ENCODE data around the gene HSPB1. TPM values are rescaled to one million over a fixed set of nuclear protein-coding genes. Genes with fewer than 3 reads are reported as not detected.
"Not testable (repeated sequence)": the region's sequence is repeated elsewhere in the genome, so short reads cannot be mapped to it uniquely, and the experiment has no call there.

Gene HSPB1
- polyA plus RNA-seq, 1 donor, result 204 TPM

- no peak overlapping the region for H3K27ac ChIP-seq (ENCODE audit: low read length)
- no peaks in the 10 kb centered on the region for H3K36me3 ChIP-seq (ENCODE audit: control insufficient read depth, insufficient read depth, low read length)
- peak in 1 of 2 donors; percentile 26 for DNase-seq
- peaks cover 3% of the 10 kb centered on the region for H3K4me1 ChIP-seq (ENCODE audit: control insufficient read depth, insufficient read depth, low read length)
- H3K27me3 ChIP-seq (ENCODE audit: control insufficient read depth, insufficient read depth, low read length), result peaks cover 55% of the 10 kb centered on the region
- WGBS (ENCODE audit: insufficient coverage, low lambda C conversion rate), result 88% methylated on average over 4 of the region's 7 CpGs
- H3K9me3 ChIP-seq (ENCODE audit: control insufficient read depth, low read depth, low read length), result no peaks in the 10 kb centered on the region
- H3K4me3 ChIP-seq (ENCODE audit: low read length), result no peak overlapping the region
These were observed 39.6 kb upstream of the HSPB1 start for GRCh38 chr7:76262683-76263402.

- H3K27ac ChIP-seq (ENCODE audit: low read length), result no peak overlapping the region
- no peaks in the 10 kb centered on the region for H3K36me3 ChIP-seq (ENCODE audit: control insufficient read depth, insufficient read depth, low read length)
- peaks cover 59% of the 10 kb centered on the region for H3K27me3 ChIP-seq (ENCODE audit: control insufficient read depth, insufficient read depth, low read length)
- H3K4me1 ChIP-seq (ENCODE audit: control insufficient read depth, insufficient read depth, low read length), result peaks cover 3% of the 10 kb centered on the region
- H3K4me3 ChIP-seq (ENCODE audit: low read length), result no peak overlapping the region
- no CpG with 5 or more reads among the region's 7 CpGs for WGBS (ENCODE audit: insufficient coverage, low lambda C conversion rate)
- peaks cover 3% of the 10 kb centered on the region for H3K9me3 ChIP-seq (ENCODE audit: control insufficient read depth, low read depth, low read length)
- DNase-seq, result no peak
These were observed 37.2 kb upstream of the HSPB1 start for GRCh38 chr7:76265299-76265698.

- peaks cover 3% of the 10 kb centered on the region for H3K4me1 ChIP-seq (ENCODE audit: control insufficient read depth, insufficient read depth, low read length)
- H3K27me3 ChIP-seq (ENCODE audit: control insufficient read depth, insufficient read depth, low read length), result peaks cover 56% of the 10 kb centered on the region
- no peak overlapping the region for H3K4me3 ChIP-seq (ENCODE audit: low read length)
These were observed 35.2 kb upstream of the HSPB1 start for GRCh38 chr7:76267107-76267893.

GRCh38 chr7:76267894-76268183 is 34.6 kb upstream of the HSPB1 start:
- H3K27me3 ChIP-seq (ENCODE audit: control insufficient read depth, insufficient read depth, low read length), result peaks cover 58% of the 10 kb centered on the region
- no peaks in the 10 kb centered on the region for H3K36me3 ChIP-seq (ENCODE audit: control insufficient read depth, insufficient read depth, low read length)
- WGBS (ENCODE audit: insufficient coverage, low lambda C conversion rate), result no CpG with 5 or more reads among the region's 4 CpGs
- no peak overlapping the region for H3K27ac ChIP-seq (ENCODE audit: low read length)
- no peak overlapping the region for H3K4me3 ChIP-seq (ENCODE audit: low read length)
- H3K4me1 ChIP-seq (ENCODE audit: control insufficient read depth, insufficient read depth, low read length), result peaks cover 3% of the 10 kb centered on the region
- DNase-seq, result no peak
- H3K9me3 ChIP-seq (ENCODE audit: control insufficient read depth, low read depth, low read length), result peaks cover 3% of the 10 kb centered on the region

More at GRCh38 chr7:76267107-76267893, 35.2 kb upstream of the HSPB1 start:
- no peak for DNase-seq
- no CpG with 5 or more reads among the region's 68 CpGs for WGBS (ENCODE audit: insufficient coverage, low lambda C conversion rate)
- Histone ChIP-seq H3K9me3 (ENCODE audit: control insufficient read depth, low read depth, low read length) (peaks cover 3% of the 10 kb centered on the region), H3K36me3 (ENCODE audit: control insufficient read depth, insufficient read depth, low read length) (no peaks in the 10 kb centered on the region), H3K27ac (ENCODE audit: low read length) (no peak overlapping the region)

- Histone ChIP-seq H3K4me1 (ENCODE audit: control insufficient read depth, insufficient read depth, low read length) (peaks cover 3% of the 10 kb centered on the region), H3K27me3 (ENCODE audit: control insufficient read depth, insufficient read depth, low read length) (peaks cover 59% of the 10 kb centered on the region), H3K36me3 (ENCODE audit: control insufficient read depth, insufficient read depth, low read length) (no peaks in the 10 kb centered on the region), H3K9me3 (ENCODE audit: control insufficient read depth, low read depth, low read length) (peaks cover 3% of the 10 kb centered on the region), H3K27ac (ENCODE audit: low read length) (no peak overlapping the region), H3K4me3 (ENCODE audit: low read length) (no peak overlapping the region)
- no peak for DNase-seq
- WGBS (ENCODE audit: insufficient coverage, low lambda C conversion rate), result no CpG with 5 or more reads among the region's 5 CpGs
These were observed 34.1 kb upstream of the HSPB1 start for GRCh38 chr7:76268376-76268775.

- H3K27me3 ChIP-seq (ENCODE audit: control insufficient read depth, insufficient read depth, low read length), result peaks cover 72% of the 10 kb centered on the region
- H3K27ac ChIP-seq (ENCODE audit: low read length), result no peak overlapping the region
- H3K4me1 ChIP-seq (ENCODE audit: control insufficient read depth, insufficient read depth, low read length), result peaks cover 3% of the 10 kb centered on the region
- peaks cover 3% of the 10 kb centered on the region for H3K9me3 ChIP-seq (ENCODE audit: control insufficient read depth, low read depth, low read length)
- DNase-seq, result no peak
- no peaks in the 10 kb centered on the region for H3K36me3 ChIP-seq (ENCODE audit: control insufficient read depth, insufficient read depth, low read length)
- WGBS (ENCODE audit: insufficient coverage, low lambda C conversion rate), result no CpG with 5 or more reads among the region's 5 CpGs
- no peak overlapping the region for H3K4me3 ChIP-seq (ENCODE audit: low read length)
These were observed 32.6 kb upstream of the HSPB1 start for GRCh38 chr7:76269895-76270294.

GRCh38 chr7:76271384-76271783 is 31.1 kb upstream of the HSPB1 start:
- H3K36me3 ChIP-seq (ENCODE audit: control insufficient read depth, insufficient read depth, low read length); H3K27ac ChIP-seq (ENCODE audit: low read length); H3K4me1 ChIP-seq (ENCODE audit: control insufficient read depth, insufficient read depth, low read length); H3K9me3 ChIP-seq (ENCODE audit: control insufficient read depth, low read depth, low read length); H3K4me3 ChIP-seq (ENCODE audit: low read length); DNase-seq: not testable (repeated sequence)
- no CpG with 5 or more reads among the region's 2 CpGs for WGBS (ENCODE audit: insufficient coverage, low lambda C conversion rate)
- H3K27me3 ChIP-seq (ENCODE audit: control insufficient read depth, insufficient read depth, low read length), result peaks cover 72% of the 10 kb centered on the region

GRCh38 chr7:76272142-76272541 is 30.3 kb upstream of the HSPB1 start:
- H3K9me3 ChIP-seq (ENCODE audit: control insufficient read depth, low read depth, low read length), result peaks cover 3% of the 10 kb centered on the region
- DNase-seq, result no peak
- H3K4me3 ChIP-seq (ENCODE audit: low read length), result no peak overlapping the region

GRCh38 chr7:76272851-76273497 is 29.5 kb upstream of the HSPB1 start:
- no peak for DNase-seq
- WGBS (ENCODE audit: insufficient coverage, low lambda C conversion rate), result 8% methylated on average over 5 of the region's 7 CpGs
- Histone ChIP-seq H3K4me3 (ENCODE audit: low read length) (no peak overlapping the region), H3K27me3 (ENCODE audit: control insufficient read depth, insufficient read depth, low read length) (peaks cover 71% of the 10 kb centered on the region), H3K4me1 (ENCODE audit: control insufficient read depth, insufficient read depth, low read length) (no peaks in the 10 kb centered on the region), H3K36me3 (ENCODE audit: control insufficient read depth, insufficient read depth, low read length) (no peaks in the 10 kb centered on the region), H3K9me3 (ENCODE audit: control insufficient read depth, low read depth, low read length) (peaks cover 3% of the 10 kb centered on the region), H3K27ac (ENCODE audit: low read length) (no peak overlapping the region)

More at GRCh38 chr7:76272142-76272541, 30.3 kb upstream of the HSPB1 start:
- Histone ChIP-seq H3K27ac (ENCODE audit: low read length) (no peak overlapping the region), H3K36me3 (ENCODE audit: control insufficient read depth, insufficient read depth, low read length) (no peaks in the 10 kb centered on the region), H3K27me3 (ENCODE audit: control insufficient read depth, insufficient read depth, low read length) (peaks cover 72% of the 10 kb centered on the region), H3K4me1 (ENCODE audit: control insufficient read depth, insufficient read depth, low read length) (no peaks in the 10 kb centered on the region)
- WGBS (ENCODE audit: insufficient coverage, low lambda C conversion rate), result no CpG with 5 or more reads among the region's 6 CpGs

- no peak for DNase-seq
- Histone ChIP-seq H3K4me3 (ENCODE audit: low read length) (no peak overlapping the region), H3K36me3 (ENCODE audit: control insufficient read depth, insufficient read depth, low read length) (no peaks in the 10 kb centered on the region), H3K9me3 (ENCODE audit: control insufficient read depth, low read depth, low read length) (peaks cover 3% of the 10 kb centered on the region), H3K4me1 (ENCODE audit: control insufficient read depth, insufficient read depth, low read length) (no peaks in the 10 kb centered on the region), H3K27me3 (ENCODE audit: control insufficient read depth, insufficient read depth, low read length) (peaks cover 69% of the 10 kb centered on the region), H3K27ac (ENCODE audit: low read length) (no peak overlapping the region)
- WGBS (ENCODE audit: insufficient coverage, low lambda C conversion rate), result 61% methylated on average over 2 of the region's 5 CpGs
These were observed 29.0 kb upstream of the HSPB1 start for GRCh38 chr7:76273503-76273902.
